Measurements from ENCODE around the gene CAPG.

Gene CAPG

GRCh38 chr2:85355521-85355920 is 54.6 kb downstream of the CAPG start:
- DNase-seq = no peak

- DNase-seq = no peak
Measured at GRCh38 chr2:85355073-85355410, 55.1 kb downstream of the CAPG start.

- peak; percentile 37 to 94 for DNase-seq
Measured at GRCh38 chr2:85354286-85355072, 55.7 kb downstream of the CAPG start, which contains the start of the genes ELMOD3 and RETSAT. Gene ELMOD3, plus strand, starts transcription at chr2:85354769. Its CDS starts 2,430 bp downstream, at chr2:85357199. Gene RETSAT, minus strand, starts transcription at chr2:85354528. Its CDS starts 21 bp downstream, at chr2:85354507.

GRCh38 chr2:85353876-85354285 is 56.3 kb downstream of the CAPG start:
- no peak for DNase-seq

- no peak for DNase-seq
Measured at GRCh38 chr2:85347599-85347998, 62.6 kb downstream of the CAPG start.

Data from cerebellar nuclear complex (tissue), 1 donor.